ENCODE results near the gene DCBLD1. TPM values are rescaled to one million over a fixed set of nuclear protein-coding genes. Genes with fewer than 3 reads are reported as not detected.

DCBLD1 gene
- total RNA-seq, 2 experiments from 2014 or later, result 0.08 TPM; not detected in 1

DNA sequence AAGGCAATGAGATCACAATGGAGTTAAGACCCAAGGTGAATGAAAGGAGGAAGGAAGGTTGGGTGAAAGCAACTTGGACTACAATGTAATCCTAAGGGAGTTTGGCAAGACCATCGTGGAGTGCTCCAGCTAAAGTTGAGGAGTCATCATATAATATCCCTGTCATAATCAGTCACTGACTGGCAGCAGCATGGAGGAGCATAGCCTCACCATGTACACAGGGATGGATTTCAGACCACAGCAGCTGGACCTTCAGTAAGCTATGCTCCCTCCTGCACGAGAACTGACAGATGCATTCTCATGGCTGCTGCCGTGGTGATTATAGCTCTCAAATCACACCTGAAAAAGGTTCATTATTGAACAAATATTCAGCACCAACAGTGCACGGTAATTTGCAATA is 76.8 kb downstream of the DCBLD1 start:
- TF ChIP-seq, protein P1, sequence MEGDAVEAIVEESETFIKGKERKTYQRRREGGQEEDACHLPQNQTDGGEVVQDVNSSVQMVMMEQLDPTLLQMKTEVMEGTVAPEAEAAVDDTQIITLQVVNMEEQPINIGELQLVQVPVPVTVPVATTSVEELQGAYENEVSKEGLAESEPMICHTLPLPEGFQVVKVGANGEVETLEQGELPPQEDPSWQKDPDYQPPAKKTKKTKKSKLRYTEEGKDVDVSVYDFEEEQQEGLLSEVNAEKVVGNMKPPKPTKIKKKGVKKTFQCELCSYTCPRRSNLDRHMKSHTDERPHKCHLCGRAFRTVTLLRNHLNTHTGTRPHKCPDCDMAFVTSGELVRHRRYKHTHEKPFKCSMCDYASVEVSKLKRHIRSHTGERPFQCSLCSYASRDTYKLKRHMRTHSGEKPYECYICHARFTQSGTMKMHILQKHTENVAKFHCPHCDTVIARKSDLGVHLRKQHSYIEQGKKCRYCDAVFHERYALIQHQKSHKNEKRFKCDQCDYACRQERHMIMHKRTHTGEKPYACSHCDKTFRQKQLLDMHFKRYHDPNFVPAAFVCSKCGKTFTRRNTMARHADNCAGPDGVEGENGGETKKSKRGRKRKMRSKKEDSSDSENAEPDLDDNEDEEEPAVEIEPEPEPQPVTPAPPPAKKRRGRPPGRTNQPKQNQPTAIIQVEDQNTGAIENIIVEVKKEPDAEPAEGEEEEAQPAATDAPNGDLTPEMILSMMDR (conservative IDR thresholded peaks at IDR 0.05; ENCODE audit: low read length), result no peak
- H4K20me1 ChIP-seq (ENCODE audit: insufficient read depth, low read length), result no peaks in the 10 kb centered on the region
- no peak overlapping the region for H3K27ac ChIP-seq (ENCODE audit: low read depth, low read length, poor library complexity, severe bottlenecking)
- POLR2A ChIA-PET, result interaction anchor here (1.2 kb wide), 1 partner anchor 14 kb away, joined by 5 read pairs; no protein-coding TSS in a partner anchor
- CTCF ChIA-PET (ENCODE audit: unreplicated experiment), result no interaction called here
- H3K9me2 ChIP-seq (ENCODE audit: insufficient read depth, low read length), result no peaks in the 10 kb centered on the region
- no peak for DNase-seq (ENCODE audit: low spot score)
- H3K4me3 ChIP-seq (ENCODE audit: low read depth, low read length, poor library complexity, severe bottlenecking), result no peak overlapping the region
- no peaks in the 10 kb centered on the region for H3K9me3 ChIP-seq (ENCODE audit: low read length)
- no TSS peak for BruUV-seq (replicated peaks)
- no peaks in the 10 kb centered on the region for H3K79me2 ChIP-seq (ENCODE audit: insufficient read depth, low read depth, low read length)
- no peaks in the 10 kb centered on the region for H3K4me1 ChIP-seq (ENCODE audit: insufficient read depth, low read length, poor library complexity, severe bottlenecking)
- H3K4me2 ChIP-seq (ENCODE audit: low read length), result no peak overlapping the region
- no peak overlapping the region for H2AFZ ChIP-seq (ENCODE audit: low read length)
- H3K36me3 ChIP-seq (ENCODE audit: insufficient read depth, low read length), result peaks cover 38% of the 10 kb centered on the region
- intact Hi-C loops (cut with micrococcal nuclease; ENCODE audit: unreplicated experiment), result loop anchor here (5.0 kb wide), 1 partner anchor 207 kb away; no protein-coding TSS in a partner anchor

DNA sequence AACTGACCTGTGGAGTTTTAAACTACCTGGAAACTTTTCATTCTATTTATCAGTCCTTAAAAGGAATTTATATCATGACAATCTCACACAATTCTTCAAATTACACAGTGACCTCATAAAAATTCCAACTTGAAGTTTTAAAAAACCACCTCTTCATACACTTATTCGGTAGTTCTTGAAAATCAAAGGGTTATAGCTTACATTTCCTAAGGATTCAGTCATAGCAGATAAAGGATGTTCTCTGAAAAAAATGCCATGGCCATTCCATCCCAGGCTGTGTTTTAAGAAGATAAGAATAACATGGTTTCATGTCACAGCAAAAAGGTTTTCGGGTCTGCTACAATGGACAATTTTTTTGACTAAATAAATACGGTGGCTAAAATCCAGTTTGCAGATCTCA is 78.7 kb downstream of the DCBLD1 start:
- TF ChIP-seq, protein P1 (conservative IDR thresholded peaks at IDR 0.05; ENCODE audit: low read length), result no peak
- no peak for TF ChIP-seq EZH2phosphoT487 (IDR thresholded peaks at IDR 0.05; ENCODE audit: borderline replicate concordance, low read depth, low read length)
- POLR2A ChIA-PET, result interaction anchor here (0.6 kb wide), 1 partner anchor 25 kb away, joined by 3 read pairs; no protein-coding TSS in a partner anchor

GRCh38 chr6:117564681-117565080 is 82.2 kb downstream of the DCBLD1 start:
- no peak for DNase-seq (ENCODE audit: low spot score)
- H3K27ac ChIP-seq (ENCODE audit: low read depth, low read length, poor library complexity, severe bottlenecking), result no peak overlapping the region
- H3K36me3 ChIP-seq (ENCODE audit: insufficient read depth, low read length), result peaks cover 90% of the 10 kb centered on the region
- no peaks in the 10 kb centered on the region for H3K9me3 ChIP-seq (ENCODE audit: low read length)
- BruUV-seq (replicated peaks), result no TSS peak
- H3K4me1 ChIP-seq (ENCODE audit: insufficient read depth, low read length, poor library complexity, severe bottlenecking), result no peaks in the 10 kb centered on the region
- H3K79me2 ChIP-seq (ENCODE audit: insufficient read depth, low read depth, low read length), result no peaks in the 10 kb centered on the region
- CTCF ChIA-PET (ENCODE audit: unreplicated experiment), result no interaction called here
- no peaks in the 10 kb centered on the region for H3K9me2 ChIP-seq (ENCODE audit: insufficient read depth, low read length)
- 0 out of 2 replicates have a peak, but pooled peaks cover 6% of the 10 kb centered on the region for H4K20me1 ChIP-seq (ENCODE audit: insufficient read depth, low read length)
- TF ChIP-seq EZH2phosphoT487 (IDR thresholded peaks at IDR 0.05; ENCODE audit: borderline replicate concordance, low read depth, low read length), result no peak
- TF ChIP-seq, protein P1 (conservative IDR thresholded peaks at IDR 0.05; ENCODE audit: low read length), result no peak
- no peak overlapping the region for H3K4me2 ChIP-seq (ENCODE audit: low read length)
- intact Hi-C loops (cut with micrococcal nuclease; ENCODE audit: unreplicated experiment), result no loop called here
- no peak overlapping the region for H3K4me3 ChIP-seq (ENCODE audit: low read depth, low read length, poor library complexity, severe bottlenecking)
- POLR2A ChIA-PET, result interaction anchor here (1.2 kb wide), 1 partner anchor 38 kb away, joined by 4 read pairs; the partner anchor contains the start of gene GOPC
- no peak overlapping the region for H2AFZ ChIP-seq (ENCODE audit: low read length)

More for the DNA sequence above, 78.7 kb downstream of the DCBLD1 start:
- H3K27ac ChIP-seq (ENCODE audit: low read depth, low read length, poor library complexity, severe bottlenecking), result no peak overlapping the region
- no peak overlapping the region for H3K4me2 ChIP-seq (ENCODE audit: low read length)
- H3K9me2 ChIP-seq (ENCODE audit: insufficient read depth, low read length), result no peaks in the 10 kb centered on the region
- DNase-seq (ENCODE audit: low spot score), result no peak
- no peak overlapping the region for H3K4me3 ChIP-seq (ENCODE audit: low read depth, low read length, poor library complexity, severe bottlenecking)
- no peaks in the 10 kb centered on the region for H3K4me1 ChIP-seq (ENCODE audit: insufficient read depth, low read length, poor library complexity, severe bottlenecking)
- 0 out of 2 replicates have a peak, but pooled peaks cover 2% of the 10 kb centered on the region for H4K20me1 ChIP-seq (ENCODE audit: insufficient read depth, low read length)
- intact Hi-C loops (cut with micrococcal nuclease; ENCODE audit: unreplicated experiment), result no loop called here
- CTCF ChIA-PET (ENCODE audit: unreplicated experiment), result no interaction called here
- peaks cover 56% of the 10 kb centered on the region for H3K36me3 ChIP-seq (ENCODE audit: insufficient read depth, low read length)
- H3K79me2 ChIP-seq (ENCODE audit: insufficient read depth, low read depth, low read length), result no peaks in the 10 kb centered on the region
- no peak overlapping the region for H2AFZ ChIP-seq (ENCODE audit: low read length)
- no peaks in the 10 kb centered on the region for H3K9me3 ChIP-seq (ENCODE audit: low read length)
- BruUV-seq (replicated peaks), result no TSS peak
